CD4-positive, alpha-beta T cell (primary cell): Measurements from ENCODE around the gene TMEM127. TPM values are rescaled to one million over a fixed set of nuclear protein-coding genes. Genes with fewer than 3 reads are reported as not detected.
A peak's percentile ranks its signal among the peaks of the same experiment; 100 is the strongest.

Experiments used
- ATAC-seq: fragments of 200-7000 bp; cut with Tn5 transposase; one replicate; pipeline ENCODE4 v1.10.0; 2022; ENCODE audit warnings: mild to moderate bottlenecking; ENCODE audit not compliant: poor library complexity
- CTCF ChIA-PET: fragments of 350-600 bp; sonication (Branson Sonifier 250); formaldehyde crosslinking; loops from one replicate; lab custom pipeline; 2021; ENCODE audit warnings: antibody characterized with exemption, inconsistent platforms; lab: Charles Lee
- POLR2A ChIA-PET: fragments of 350-600 bp; sonication (Branson Sonifier 250); formaldehyde crosslinking; loops from one replicate; lab custom pipeline; 2021; ENCODE audit warnings: antibody characterized with exemption, inconsistent platforms; lab: Charles Lee
- DNase-seq, 14 experiments: peaks; one replicate each; pipeline ENCODE4 v3.0.0-alpha.2; 2013 to 2020; ENCODE audit warnings: mixed read lengths in 2 of 14
- H3K27ac ChIP-seq, 2 donors: one replicate each; pipeline versions ENCODE4 v1.5.1 to v1.7.0; 2013; ENCODE audit warnings: low read length in 2 of 2, low read depth in 1 of 2, mild to moderate bottlenecking in 1 of 2
- H3K27me3 ChIP-seq, 2 experiments: 1 replicate in 1 of 2; 2 replicates in 1 of 2; pipeline versions ENCODE4 v1.6.1 to v1.7.0; 2013; ENCODE audit warnings: low read length in 2 of 2, control low read depth in 1 of 2, mild to moderate bottlenecking in 1 of 2, moderate library complexity in 1 of 2; ENCODE audit not compliant: insufficient read depth in 2 of 2, control insufficient read depth in 1 of 2
- H3K36me3 ChIP-seq: one replicate; pipeline ENCODE4 v1.6.1; 2013; ENCODE audit warnings: low read length, control low read depth; ENCODE audit not compliant: insufficient read depth
- H3K4me1 ChIP-seq: one replicate; pipeline ENCODE4 v1.6.1; 2013; ENCODE audit warnings: low read length, control low read depth; ENCODE audit not compliant: insufficient read depth
- H3K4me3 ChIP-seq: one replicate; pipeline ENCODE4 v1.5.1; 2013; ENCODE audit warnings: mild to moderate bottlenecking, low read length, moderate library complexity
- H3K9me3 ChIP-seq, 2 experiments: 1 replicate in 1 of 2; 2 replicates in 1 of 2; pipeline versions ENCODE4 v1.6.1 to v1.7.0; 2013; ENCODE audit warnings: low read length in 2 of 2, mild to moderate bottlenecking in 2 of 2, control low read depth in 1 of 2, moderate library complexity in 1 of 2; ENCODE audit not compliant: control insufficient read depth in 1 of 2, insufficient read depth in 1 of 2
- H3K27ac Mint-ChIP-seq: one replicate; pipeline ENCODE4 v1.8.0; 2020; ENCODE audit warnings: mixed read lengths
- H3K27me3 Mint-ChIP-seq: one replicate; pipeline ENCODE4 v1.8.0; 2021; ENCODE audit warnings: mixed read lengths
- H3K36me3 Mint-ChIP-seq: one replicate; pipeline ENCODE4 v1.8.0; 2021; ENCODE audit warnings: low read depth, mixed read lengths
- H3K4me1 Mint-ChIP-seq: one replicate; pipeline ENCODE4 v1.8.0; 2021; ENCODE audit warnings: low read depth, mixed read lengths
- H3K4me3 Mint-ChIP-seq: one replicate; pipeline ENCODE4 v1.8.0; 2020; ENCODE audit warnings: mild to moderate bottlenecking, mixed read lengths
- H3K9me3 Mint-ChIP-seq: one replicate; pipeline ENCODE4 v1.8.0; 2020; ENCODE audit warnings: mixed read lengths
- intact Hi-C, 2 experiments: fragments of 100-400 bp; cut with DNase I in 1 of 2; cut with micrococcal nuclease in 1 of 2; formaldehyde crosslinking; loops; one replicate each; pipeline versions ENCODE4 v1.15.1 to v1.9.0; 2023 to 2025; cut with DNase I, micrococcal nuclease
- total RNA-seq, 174 experiments: library from RNA in 2 of 174; stranded (reverse) in 2 of 174; gene quantifications; one replicate each; pipeline ENCODE4 v1.2.3 and lab custom pipeline; 2021 to 2026
- TF ChIP-seq, protein P1 (sequence below): fragments of 200-600 bp; IDR thresholded peaks from one replicate; pipeline ENCODE4 v1.8.0; 2022; ENCODE audit warnings: antibody characterized with exemption, mild to moderate bottlenecking

Gene TMEM127
- total RNA-seq, 2 experiments from 2014 or later, result 34.2 to 36.0 TPM

DNA sequence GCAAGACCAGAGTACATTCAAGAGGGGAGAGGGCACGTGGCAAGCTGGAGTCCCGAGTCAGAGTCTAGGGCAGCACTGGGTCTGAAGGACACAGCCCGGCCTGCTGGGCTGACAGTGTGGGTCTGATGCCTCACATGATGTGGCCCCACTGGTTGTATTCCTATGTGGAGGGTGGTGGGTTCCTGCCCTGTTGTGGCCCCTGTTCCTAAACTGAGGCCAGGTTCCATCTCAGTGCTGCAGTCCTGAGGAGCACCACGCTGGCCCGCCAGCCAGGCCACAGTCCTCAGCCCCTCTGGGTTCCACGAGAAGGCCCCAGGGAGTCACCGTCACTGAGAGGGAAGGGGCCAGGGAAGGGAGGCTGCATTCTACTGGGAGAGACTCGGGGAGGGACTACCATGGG lies 13.3 kb downstream of the TMEM127 start:
- Mint-ChIP-seq H3K36me3 (peaks cover 60% of the 10 kb centered on the region), H3K4me1 (peaks cover 36% of the 10 kb centered on the region), H3K4me3 (no peak overlapping the region), H3K9me3 (no peaks in the 10 kb centered on the region), H3K27me3 (no peaks in the 10 kb centered on the region), H3K27ac (peak overlapping the region; percentile 42)
- no peak overlapping the region for H3K27ac ChIP-seq
- intact Hi-C loops, result no loop called here
- no peak for DNase-seq
- ATAC-seq, result no peak
- no peak overlapping the region for H3K4me3 ChIP-seq
- peaks cover 48% of the 10 kb centered on the region for H3K36me3 ChIP-seq
- H3K9me3 ChIP-seq, result no peaks in the 10 kb centered on the region
- peaks cover 16% of the 10 kb centered on the region for H3K4me1 ChIP-seq
- TF ChIP-seq, protein P1, sequence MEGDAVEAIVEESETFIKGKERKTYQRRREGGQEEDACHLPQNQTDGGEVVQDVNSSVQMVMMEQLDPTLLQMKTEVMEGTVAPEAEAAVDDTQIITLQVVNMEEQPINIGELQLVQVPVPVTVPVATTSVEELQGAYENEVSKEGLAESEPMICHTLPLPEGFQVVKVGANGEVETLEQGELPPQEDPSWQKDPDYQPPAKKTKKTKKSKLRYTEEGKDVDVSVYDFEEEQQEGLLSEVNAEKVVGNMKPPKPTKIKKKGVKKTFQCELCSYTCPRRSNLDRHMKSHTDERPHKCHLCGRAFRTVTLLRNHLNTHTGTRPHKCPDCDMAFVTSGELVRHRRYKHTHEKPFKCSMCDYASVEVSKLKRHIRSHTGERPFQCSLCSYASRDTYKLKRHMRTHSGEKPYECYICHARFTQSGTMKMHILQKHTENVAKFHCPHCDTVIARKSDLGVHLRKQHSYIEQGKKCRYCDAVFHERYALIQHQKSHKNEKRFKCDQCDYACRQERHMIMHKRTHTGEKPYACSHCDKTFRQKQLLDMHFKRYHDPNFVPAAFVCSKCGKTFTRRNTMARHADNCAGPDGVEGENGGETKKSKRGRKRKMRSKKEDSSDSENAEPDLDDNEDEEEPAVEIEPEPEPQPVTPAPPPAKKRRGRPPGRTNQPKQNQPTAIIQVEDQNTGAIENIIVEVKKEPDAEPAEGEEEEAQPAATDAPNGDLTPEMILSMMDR, result no peak
- ChIA-PET POLR2A (no interaction called here), CTCF (no interaction called here)
- no peaks in the 10 kb centered on the region for H3K27me3 ChIP-seq

DNA sequence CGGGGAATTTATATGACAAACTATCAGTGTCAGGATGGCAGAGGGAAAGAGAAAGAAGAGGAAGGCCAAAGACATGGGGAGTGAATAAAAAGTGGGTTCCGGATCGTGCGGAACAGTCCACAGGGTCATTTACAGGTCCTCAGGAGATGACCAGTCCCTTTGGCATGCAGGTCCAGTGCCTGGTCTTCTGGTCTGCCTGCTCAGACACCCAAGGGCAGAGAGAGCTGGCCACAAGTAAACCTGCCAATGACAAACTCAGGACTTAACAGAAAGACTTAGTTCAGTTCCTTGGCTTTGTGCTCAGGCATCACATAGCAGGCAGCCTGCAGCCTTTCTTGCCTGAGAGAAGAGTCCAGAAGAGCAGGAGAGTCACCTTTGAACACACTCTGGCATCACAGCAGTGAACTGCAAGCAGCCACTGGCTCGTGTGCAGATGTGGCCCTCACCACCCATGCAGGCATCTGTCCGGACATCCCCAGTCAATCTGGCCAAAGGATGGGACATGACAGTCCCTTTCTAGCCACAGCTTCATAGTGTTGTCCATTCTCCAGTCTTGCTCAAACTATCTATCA lies 14.0 kb downstream of the TMEM127 start:
- Histone ChIP-seq H3K36me3 (peaks cover 48% of the 10 kb centered on the region), H3K4me3 (no peak overlapping the region), H3K27ac (no peak overlapping the region), H3K27me3 (no peaks in the 10 kb centered on the region), H3K9me3 (no peaks in the 10 kb centered on the region), H3K4me1 (peaks cover 19% of the 10 kb centered on the region)
- Mint-ChIP-seq H3K27me3 (no peaks in the 10 kb centered on the region), H3K9me3 (no peaks in the 10 kb centered on the region), H3K4me1 (peaks cover 34% of the 10 kb centered on the region), H3K36me3 (peaks cover 59% of the 10 kb centered on the region), H3K27ac (peak overlapping the region; percentile 66), H3K4me3 (no peak overlapping the region)
- no peak for ATAC-seq
- ChIA-PET CTCF (no interaction called here), POLR2A (no interaction called here)
- DNase-seq, result no peak
- TF ChIP-seq, protein P1, result no peak
- intact Hi-C loops, result no loop called here

DNA sequence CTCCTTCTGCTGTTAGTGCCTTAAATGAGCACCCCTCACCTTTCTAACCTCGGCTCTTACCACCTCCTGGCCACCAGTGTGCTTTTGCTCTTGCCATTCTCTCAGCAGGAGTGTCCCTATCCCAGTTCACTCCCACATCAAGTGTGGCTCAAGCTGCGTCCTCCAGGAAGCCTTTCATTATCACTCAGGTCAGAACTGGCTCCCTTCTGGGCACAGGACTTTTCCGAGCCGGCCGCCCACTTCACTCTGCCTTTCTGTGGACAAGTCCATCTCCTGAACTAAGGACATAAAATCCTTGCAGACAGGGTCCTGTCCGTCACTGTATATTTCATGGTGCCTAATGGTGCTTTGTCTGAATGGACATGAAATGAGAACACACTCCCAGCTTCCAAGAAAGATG lies 15.6 kb downstream of the TMEM127 start:
- H3K27me3 ChIP-seq, result no peaks in the 10 kb centered on the region
- H3K36me3 ChIP-seq, result peaks cover 42% of the 10 kb centered on the region
- H3K4me1 Mint-ChIP-seq, result peaks cover 35% of the 10 kb centered on the region
- DNase-seq (no peak), ATAC-seq (no peak)
- H3K27ac ChIP-seq, result no peak overlapping the region
- peak overlapping the region; percentile 64 for H3K27ac Mint-ChIP-seq
- no peaks in the 10 kb centered on the region for H3K27me3 Mint-ChIP-seq
- peak overlapping the region; percentile 35 for H3K4me3 Mint-ChIP-seq
- H3K4me1 ChIP-seq, result peaks cover 26% of the 10 kb centered on the region
- intact Hi-C loops, result no loop called here
- H3K4me3 ChIP-seq, result no peak overlapping the region
- H3K36me3 Mint-ChIP-seq, result peaks cover 44% of the 10 kb centered on the region
- no peaks in the 10 kb centered on the region for H3K9me3 ChIP-seq
- ChIA-PET CTCF (no interaction called here), POLR2A (interaction anchor here (0.8 kb wide), 1 partner anchor 21 kb away, joined by 3 read pairs; no protein-coding TSS in a partner anchor)
- TF ChIP-seq, protein P1, result no peak
- H3K9me3 Mint-ChIP-seq, result no peaks in the 10 kb centered on the region
